Measurements from ENCODE around the gene TNFRSF17. TPM values are rescaled to one million over a fixed set of nuclear protein-coding genes. Genes with fewer than 3 reads are reported as not detected.

The TNFRSF17 gene
- total RNA-seq, 2 donors from 2014 or later, result not detected

DNA sequence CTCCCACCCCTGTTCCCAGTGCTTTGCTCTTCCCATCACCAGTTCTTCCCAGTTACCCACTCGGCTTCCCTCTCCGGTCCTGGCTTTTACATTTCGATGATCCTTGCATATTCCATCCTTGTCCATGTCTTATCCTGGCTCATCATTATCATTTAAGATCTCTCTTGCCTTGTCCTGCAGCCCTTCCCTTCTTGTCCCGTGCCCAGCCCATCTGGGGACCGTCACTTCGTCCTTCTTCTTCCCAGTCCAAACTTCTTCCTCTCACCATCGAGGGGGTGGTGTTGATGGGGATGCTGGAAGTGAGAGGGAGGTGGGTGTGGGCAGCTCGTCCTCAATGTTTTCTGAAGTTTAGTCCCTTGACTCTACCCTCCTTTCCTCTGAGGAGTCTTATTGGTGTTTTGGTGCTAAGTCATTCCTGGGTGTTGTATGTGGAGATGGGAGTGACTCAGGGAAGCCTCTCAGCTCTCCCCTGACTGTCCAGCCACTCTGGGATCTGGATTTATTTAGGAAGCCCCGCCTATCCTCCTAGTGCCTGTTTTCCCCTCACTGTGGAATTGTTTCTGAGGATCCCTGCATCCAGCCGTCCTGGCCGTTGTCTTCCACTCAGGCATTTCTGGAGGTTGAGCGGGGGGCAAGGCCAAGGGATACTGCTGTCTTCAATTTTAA is 12.5 kb downstream of the TNFRSF17 start:
- Histone ChIP-seq H3K27me3 (no peaks in the 10 kb centered on the region), H3K36me3 (peaks cover 4% of the 10 kb centered on the region), H3K9me3 (no peaks in the 10 kb centered on the region), H3K4me1 (peaks cover 0 to 25% of the 10 kb centered on the region in 2 donors), H3K4me3 (peak overlapping the region; percentile 79 to 99), H3K27ac (peak overlapping the region; percentile 82 to 88)
- peak; percentile 65 for DNase-seq (ENCODE audit: low spot score)
- TF ChIP-seq, protein P1, sequence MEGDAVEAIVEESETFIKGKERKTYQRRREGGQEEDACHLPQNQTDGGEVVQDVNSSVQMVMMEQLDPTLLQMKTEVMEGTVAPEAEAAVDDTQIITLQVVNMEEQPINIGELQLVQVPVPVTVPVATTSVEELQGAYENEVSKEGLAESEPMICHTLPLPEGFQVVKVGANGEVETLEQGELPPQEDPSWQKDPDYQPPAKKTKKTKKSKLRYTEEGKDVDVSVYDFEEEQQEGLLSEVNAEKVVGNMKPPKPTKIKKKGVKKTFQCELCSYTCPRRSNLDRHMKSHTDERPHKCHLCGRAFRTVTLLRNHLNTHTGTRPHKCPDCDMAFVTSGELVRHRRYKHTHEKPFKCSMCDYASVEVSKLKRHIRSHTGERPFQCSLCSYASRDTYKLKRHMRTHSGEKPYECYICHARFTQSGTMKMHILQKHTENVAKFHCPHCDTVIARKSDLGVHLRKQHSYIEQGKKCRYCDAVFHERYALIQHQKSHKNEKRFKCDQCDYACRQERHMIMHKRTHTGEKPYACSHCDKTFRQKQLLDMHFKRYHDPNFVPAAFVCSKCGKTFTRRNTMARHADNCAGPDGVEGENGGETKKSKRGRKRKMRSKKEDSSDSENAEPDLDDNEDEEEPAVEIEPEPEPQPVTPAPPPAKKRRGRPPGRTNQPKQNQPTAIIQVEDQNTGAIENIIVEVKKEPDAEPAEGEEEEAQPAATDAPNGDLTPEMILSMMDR (IDR thresholded peaks at IDR 0.05), result no peak

- H3K4me3 ChIP-seq, result peak overlapping the region in 1 of 2 donors; percentile 99
- DNase-seq (ENCODE audit: low spot score), result no peak
- peaks cover 4% of the 10 kb centered on the region for H3K36me3 ChIP-seq
- H3K27ac ChIP-seq, result peak overlapping the region; percentile 82 to 88
- no peaks in the 10 kb centered on the region for H3K9me3 ChIP-seq
- H3K4me1 ChIP-seq, result peaks cover 0 to 25% of the 10 kb centered on the region in 2 donors
- no peaks in the 10 kb centered on the region for H3K27me3 ChIP-seq
- TF ChIP-seq, protein P1 (IDR thresholded peaks at IDR 0.05), result no peak
Measured at GRCh38 chr16:11978080-11978479, 13.1 kb downstream of the TNFRSF17 start.

DNA sequence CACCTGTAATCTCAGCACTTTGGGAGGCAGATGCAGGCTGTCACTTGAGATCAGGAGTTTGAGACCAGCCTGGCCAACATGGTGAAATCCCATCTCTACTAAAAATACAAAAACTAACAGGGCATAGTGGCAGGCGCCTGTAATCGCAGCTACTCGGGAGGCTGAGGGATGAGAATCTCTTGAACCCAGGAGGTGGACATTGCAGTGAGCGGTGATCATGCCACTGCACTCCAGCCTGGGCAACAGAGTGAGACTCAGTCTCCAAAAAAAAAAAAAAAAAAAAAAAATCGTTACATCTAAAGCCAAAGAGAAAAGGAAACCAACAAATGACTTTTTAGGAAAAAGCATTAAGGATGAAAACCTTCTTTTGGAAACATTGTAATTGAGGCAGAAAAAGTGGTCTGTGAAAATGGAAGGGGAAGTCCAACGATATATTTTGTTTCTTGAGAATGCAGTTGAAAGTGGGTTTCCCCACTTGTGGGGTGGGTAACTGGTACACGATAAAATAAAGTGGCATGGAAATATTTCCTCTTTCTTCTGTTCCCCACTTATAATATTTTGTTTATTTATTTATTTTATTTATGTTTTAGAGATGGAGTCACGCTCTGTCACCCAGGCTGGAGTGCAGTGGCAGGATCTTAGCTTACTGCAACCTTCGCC is 14.1 kb downstream of the TNFRSF17 start:
- Histone ChIP-seq H3K27me3 (no peaks in the 10 kb centered on the region), H3K4me3 (no peak overlapping the region), H3K36me3 (no peaks in the 10 kb centered on the region), H3K4me1 (peaks cover 0 to 25% of the 10 kb centered on the region in 2 donors), H3K9me3 (no peaks in the 10 kb centered on the region), H3K27ac (no peak overlapping the region)
- DNase-seq (ENCODE audit: low spot score), result no peak
- TF ChIP-seq, protein P1 (IDR thresholded peaks at IDR 0.05), result no peak

DNA sequence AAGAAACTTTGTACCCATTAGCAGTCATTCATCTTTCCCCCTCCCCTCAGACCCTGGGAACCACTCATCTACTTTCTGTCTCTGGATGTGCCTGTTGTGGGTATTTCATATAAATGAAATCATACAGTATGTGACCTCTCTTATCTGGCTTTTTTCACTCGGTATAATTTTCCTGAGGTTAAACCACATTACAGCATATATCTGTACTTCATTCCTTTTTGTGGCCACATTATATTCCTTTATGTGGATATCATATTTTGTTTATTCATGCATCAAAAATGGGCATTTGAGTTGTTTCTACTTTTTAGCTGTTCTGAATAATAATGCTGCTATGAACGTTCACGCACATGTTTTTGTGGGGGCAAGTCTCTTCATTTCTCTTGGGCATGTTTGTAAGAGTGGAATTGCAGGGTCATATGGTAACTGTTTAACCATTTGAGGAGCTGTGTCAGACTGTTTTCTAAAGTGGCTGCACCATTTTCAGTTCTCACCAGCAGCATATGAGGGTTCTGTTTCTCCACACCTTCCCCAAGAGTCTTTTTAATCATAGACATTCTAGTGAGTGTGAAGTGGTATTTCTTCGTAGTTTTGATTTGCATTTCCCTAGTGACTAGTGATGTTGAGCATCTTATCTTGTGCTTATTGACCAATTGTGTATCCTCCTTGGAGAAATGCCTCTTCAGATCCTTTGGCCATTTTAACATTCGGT is 15.3 kb downstream of the TNFRSF17 start:
- TF ChIP-seq, protein P1 (IDR thresholded peaks at IDR 0.05), result no peak
- H3K27me3 ChIP-seq, result no peaks in the 10 kb centered on the region
- no peak overlapping the region for H3K4me3 ChIP-seq
- H3K36me3 ChIP-seq, result no peaks in the 10 kb centered on the region
- H3K9me3 ChIP-seq, result no peaks in the 10 kb centered on the region
- no peak for DNase-seq (ENCODE audit: low spot score)
- H3K4me1 ChIP-seq, result peaks cover 0 to 25% of the 10 kb centered on the region in 2 donors
- H3K27ac ChIP-seq, result no peak overlapping the region

- Histone ChIP-seq H3K27ac (no peak overlapping the region), H3K9me3 (no peaks in the 10 kb centered on the region), H3K4me1 (no peaks in the 10 kb centered on the region), H3K36me3 (no peaks in the 10 kb centered on the region), H3K27me3 (no peaks in the 10 kb centered on the region), H3K4me3 (no peak overlapping the region)
- TF ChIP-seq, protein P1 (IDR thresholded peaks at IDR 0.05), result no peak
- no peak for DNase-seq (ENCODE audit: low spot score)
Measured at GRCh38 chr16:11985250-11985649, 20.2 kb downstream of the TNFRSF17 start.

Measured in right atrium auricular region (tissue), 2 donors.